Lower leg skin (tissue), 3 donors: ENCODE measurements around the gene TTC39B.

Experiments used
- POLR2A ChIP-seq, 2 donors: fragments of 450-650 bp; IDR thresholded peaks; one replicate each; pipeline ENCODE4 v1.6.1; 2016 to 2017; ENCODE audit warnings: antibody characterized with exemption in 2 of 2, mild to moderate bottlenecking in 1 of 2, moderate library complexity in 1 of 2
- TF ChIP-seq, protein P1 (sequence below), 3 donors: fragments of 450-650 bp; IDR thresholded peaks; one replicate each; pipeline ENCODE4 v1.5.1; 2016; ENCODE audit warnings: antibody characterized with exemption in 3 of 3, mild to moderate bottlenecking in 3 of 3, moderate library complexity in 2 of 3

DNA sequence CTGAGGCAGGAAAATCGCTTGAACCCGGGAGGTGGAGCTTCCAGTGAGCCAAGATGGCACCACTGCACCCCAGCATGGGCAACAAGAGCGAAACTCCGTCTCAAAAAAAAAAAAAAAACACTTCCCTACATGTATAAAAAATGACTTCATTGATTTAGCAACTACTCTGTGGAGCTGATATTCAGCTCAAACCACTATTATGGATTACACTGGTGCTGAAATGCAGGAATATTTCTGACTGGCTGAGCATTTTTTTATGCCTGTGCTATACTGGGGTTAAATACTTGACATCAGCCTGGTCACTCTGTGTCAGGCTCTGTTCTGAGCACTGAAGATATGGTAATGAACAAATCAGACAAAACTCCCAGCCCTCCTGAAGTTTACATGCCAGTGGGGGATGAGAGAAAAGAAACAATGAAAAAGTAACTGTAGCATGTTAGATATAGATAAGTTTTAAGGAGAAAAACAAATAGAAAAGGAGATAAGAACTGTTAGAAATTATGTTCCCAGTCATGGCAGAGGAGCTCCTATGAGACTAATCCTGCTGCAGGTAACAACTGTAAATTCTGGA, 22.6 kb upstream of the TTC39B start:
- TF ChIP-seq, protein P1, sequence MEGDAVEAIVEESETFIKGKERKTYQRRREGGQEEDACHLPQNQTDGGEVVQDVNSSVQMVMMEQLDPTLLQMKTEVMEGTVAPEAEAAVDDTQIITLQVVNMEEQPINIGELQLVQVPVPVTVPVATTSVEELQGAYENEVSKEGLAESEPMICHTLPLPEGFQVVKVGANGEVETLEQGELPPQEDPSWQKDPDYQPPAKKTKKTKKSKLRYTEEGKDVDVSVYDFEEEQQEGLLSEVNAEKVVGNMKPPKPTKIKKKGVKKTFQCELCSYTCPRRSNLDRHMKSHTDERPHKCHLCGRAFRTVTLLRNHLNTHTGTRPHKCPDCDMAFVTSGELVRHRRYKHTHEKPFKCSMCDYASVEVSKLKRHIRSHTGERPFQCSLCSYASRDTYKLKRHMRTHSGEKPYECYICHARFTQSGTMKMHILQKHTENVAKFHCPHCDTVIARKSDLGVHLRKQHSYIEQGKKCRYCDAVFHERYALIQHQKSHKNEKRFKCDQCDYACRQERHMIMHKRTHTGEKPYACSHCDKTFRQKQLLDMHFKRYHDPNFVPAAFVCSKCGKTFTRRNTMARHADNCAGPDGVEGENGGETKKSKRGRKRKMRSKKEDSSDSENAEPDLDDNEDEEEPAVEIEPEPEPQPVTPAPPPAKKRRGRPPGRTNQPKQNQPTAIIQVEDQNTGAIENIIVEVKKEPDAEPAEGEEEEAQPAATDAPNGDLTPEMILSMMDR (IDR thresholded peaks at IDR 0.05): no peak
- no peak for TF ChIP-seq POLR2A (IDR thresholded peaks at IDR 0.05)
